ENCODE results near the gene SLC13A4.

GRCh38 chr7:135645296-135645904 lies 82.6 kb downstream of the SLC13A4 start:
- no peak for TF ChIP-seq PITX1 (CRISPR knock-in tag; IDR thresholded peaks at IDR 0.05)
- no peak for TF ChIP-seq GZF1 (CRISPR knock-in tag; IDR thresholded peaks at IDR 0.05)
- peak; percentile 60 for TF ChIP-seq CTCF (CRISPR knock-in tag; IDR thresholded peaks at IDR 0.05)
- no peak for TF ChIP-seq DDIT3 (CRISPR knock-in tag; IDR thresholded peaks at IDR 0.05)
- TF ChIP-seq ZBTB43 (CRISPR knock-in tag; conservative IDR thresholded peaks at IDR 0.05): no peak
- no peak for TF ChIP-seq HNF1A (IDR thresholded peaks at IDR 0.05; ENCODE audit: low read depth)
- TF ChIP-seq HNF1A (CRISPR knock-in tag; IDR thresholded peaks at IDR 0.05; ENCODE audit: borderline replicate concordance): no peak
- no peak for TF ChIP-seq RFX5 (IDR thresholded peaks at IDR 0.05; ENCODE audit: low read depth, low read length)
- TF ChIP-seq NR2F6 (IDR thresholded peaks at IDR 0.05): no peak
- no peak for TF ChIP-seq NR2F6 (CRISPR knock-in tag; IDR thresholded peaks at IDR 0.05)

Data from HepG2 (cell line).